GM15510 (cell line): ENCODE data around the gene ADGRG6.

Experiments
- POLR2A ChIP-seq: IDR thresholded peaks from 3 replicates; pipeline ENCODE4 v1.6.1; 2011; ENCODE audit warnings: borderline replicate concordance; ENCODE audit not compliant: insufficient read length; ENCODE audit errors: extremely low read depth

Gene ADGRG6

DNA sequence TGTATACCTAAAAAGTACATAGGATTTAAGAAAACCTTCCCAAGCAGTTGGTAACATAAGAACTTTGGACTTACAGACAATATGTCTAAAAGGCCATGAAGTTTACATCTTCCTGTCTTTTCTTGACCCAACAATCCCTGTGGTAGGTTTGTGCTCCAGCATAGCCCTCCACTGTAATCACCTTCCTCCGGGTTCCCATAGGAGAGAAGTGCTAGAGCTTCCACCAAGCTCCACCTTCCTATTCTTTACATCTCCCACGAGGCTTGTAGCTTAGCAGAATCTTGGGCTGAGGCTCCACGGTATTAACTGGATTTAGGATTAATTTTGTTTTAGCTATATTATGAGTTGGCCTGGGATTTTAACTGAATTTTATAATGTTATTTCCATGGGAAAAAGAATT is 23.3 kb downstream of the ADGRG6 start:
- no peak for TF ChIP-seq POLR2A

DNA sequence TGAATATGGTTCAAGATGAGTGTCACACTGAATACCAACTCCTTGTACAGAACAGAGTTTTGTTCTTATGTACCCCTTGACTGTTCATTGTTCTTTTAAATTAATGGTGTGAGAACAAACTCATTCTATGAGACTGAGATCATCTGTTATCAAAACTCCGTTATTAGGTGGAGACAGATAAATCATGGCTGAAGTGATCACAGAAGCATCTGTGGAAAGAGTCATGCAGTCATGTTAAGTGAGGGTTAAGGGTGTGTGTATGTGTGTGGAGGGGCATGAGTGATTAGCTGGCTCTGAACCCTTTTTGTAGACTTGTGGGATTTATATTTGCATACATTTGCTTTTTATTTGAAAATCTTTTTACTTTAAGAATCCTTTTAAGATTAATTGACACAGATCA is 24.7 kb downstream of the ADGRG6 start:
- TF ChIP-seq POLR2A: no peak

DNA sequence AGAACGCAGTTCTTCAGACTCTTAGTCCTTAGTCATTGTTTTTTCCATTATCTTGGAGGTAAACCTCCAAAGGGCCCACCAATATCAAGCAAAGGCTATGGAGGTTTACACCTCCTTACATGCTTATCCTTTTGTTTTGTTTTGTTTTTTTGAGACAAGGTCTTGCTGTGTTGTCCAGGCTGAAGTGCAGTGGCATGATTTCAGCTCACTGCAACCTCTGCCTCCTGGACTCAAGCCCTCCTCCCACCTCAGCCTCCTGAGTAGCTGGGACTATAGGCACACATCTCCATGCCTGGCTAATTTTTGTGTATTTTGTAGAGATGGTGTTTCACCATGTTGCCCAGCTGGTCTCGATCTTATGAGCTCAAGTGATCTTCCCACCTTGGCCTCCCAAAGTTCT is 26.3 kb downstream of the ADGRG6 start:
- TF ChIP-seq POLR2A: no peak

DNA sequence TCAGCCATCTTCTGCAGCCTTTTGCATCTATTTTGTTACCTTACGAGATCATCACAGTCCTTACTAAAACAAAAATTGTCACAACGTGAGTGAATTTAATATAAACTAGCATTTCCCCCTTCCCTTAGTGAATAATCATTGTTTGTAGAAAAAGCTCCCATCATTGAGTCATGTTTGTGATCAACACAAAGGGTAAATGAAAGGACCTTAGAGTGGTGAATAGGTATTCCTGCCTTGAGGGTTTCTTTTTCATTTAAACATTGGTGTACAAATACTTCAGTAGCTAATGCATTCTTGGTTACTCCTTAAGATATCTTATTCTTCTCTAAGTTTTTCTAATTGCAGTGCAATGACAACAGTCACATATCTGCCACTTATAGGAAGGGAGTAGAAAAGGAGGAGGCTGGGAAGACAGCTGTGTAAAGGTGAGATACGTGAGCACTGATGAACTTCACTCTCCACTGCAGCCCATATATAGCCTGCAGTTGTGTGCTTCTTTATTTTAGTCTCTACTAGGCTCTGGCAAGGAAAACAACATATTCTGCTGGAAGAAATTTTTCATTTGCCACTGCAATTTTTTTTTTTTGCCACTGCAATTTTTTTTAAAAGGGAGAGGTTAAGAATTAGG is 27.8 kb downstream of the ADGRG6 start:
- TF ChIP-seq POLR2A: no peak

DNA sequence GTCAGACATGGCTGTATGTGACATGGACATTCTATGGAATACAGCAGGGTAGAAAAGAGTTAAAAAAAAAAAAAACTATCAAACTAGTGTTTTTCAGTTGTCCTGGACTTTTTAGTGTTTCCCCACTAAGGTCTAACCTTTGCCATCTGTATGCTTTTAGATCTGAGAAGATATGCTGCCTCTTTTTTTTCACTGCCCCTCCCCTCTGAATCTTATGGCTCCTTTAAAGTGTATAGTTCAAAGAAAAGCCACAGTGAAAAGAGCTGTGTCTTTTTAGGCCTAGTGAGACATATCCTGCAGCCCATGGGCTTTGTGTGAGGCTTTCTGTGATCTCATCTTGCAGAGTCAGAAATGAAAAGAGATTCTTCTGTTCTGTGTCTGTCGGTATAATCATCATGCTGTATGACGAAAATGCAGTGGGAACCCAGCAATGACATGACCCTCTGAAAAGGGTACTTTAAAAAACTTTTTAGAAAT is 29.3 kb downstream of the ADGRG6 start:
- no peak for TF ChIP-seq POLR2A

DNA sequence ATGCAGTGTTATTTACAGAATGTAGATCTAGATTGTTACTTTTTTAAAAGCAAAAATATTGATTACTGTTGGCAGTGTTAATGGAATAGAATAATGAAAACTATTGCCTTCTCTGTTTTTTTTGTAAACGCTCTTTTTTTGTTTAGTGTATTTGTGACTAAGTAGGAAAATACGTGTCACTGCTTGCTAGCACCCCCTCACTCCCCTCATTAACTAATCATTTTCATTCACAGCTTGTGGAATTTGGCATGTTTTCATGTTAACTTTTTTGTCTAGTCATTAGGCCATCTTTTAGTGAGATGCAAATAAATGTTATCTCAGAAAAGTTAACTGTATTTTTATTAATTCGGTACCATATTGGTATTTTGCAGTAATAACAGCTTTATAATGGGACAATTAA is 29.8 kb downstream of the ADGRG6 start:
- no peak for TF ChIP-seq POLR2A

DNA sequence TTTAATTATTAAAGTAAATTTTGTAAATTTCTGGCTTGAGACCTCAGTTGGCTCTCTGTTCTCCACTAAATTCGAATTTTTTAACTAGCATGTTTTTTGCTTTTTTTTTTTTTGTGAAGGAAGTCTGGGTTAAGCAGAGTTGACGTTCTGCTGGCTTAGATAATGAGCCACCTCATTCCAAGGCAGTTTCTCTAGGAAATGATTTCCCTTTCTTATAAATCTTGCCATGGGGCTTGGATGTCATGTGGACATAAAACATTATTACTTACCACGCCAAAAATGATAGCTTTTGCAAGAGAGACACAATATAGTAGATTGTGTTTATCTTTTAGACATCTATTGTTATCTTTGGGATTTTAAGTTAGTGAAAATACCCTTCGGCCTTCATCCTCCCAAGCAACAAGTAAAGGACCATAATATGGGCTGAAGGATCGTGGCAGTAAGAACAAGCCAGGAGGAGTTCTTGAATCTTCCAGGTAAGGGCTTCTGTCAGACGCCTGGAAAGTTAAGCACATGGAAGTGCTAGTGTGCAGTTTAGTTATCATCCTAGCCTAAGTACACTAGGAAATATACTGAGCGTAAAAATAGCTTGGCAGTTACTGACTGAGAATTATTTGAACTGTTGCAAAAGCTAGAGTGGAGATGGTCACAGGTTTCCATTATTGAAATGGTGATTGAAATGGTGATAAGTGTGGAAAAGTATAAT is 30.7 kb downstream of the ADGRG6 start:
- no peak for TF ChIP-seq POLR2A

DNA sequence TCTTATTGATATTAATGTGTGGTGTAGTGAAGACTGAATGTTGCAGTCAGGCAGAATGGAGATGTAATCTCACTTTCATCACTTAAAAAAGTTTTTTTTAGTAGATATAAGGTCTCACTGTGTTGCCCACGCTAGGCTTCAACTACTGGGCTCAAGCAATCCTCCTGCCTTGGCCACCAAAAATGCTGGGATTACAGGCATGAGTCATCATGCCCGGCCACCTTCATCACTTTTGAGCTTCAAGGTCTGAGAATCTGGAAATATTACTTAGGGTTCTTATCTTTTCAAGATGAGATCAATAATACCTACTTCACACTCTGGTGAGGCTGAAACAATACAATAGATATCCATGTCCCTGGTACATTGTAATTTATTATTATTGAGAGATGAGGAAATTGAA is 31.6 kb downstream of the ADGRG6 start:
- TF ChIP-seq POLR2A: no peak

DNA sequence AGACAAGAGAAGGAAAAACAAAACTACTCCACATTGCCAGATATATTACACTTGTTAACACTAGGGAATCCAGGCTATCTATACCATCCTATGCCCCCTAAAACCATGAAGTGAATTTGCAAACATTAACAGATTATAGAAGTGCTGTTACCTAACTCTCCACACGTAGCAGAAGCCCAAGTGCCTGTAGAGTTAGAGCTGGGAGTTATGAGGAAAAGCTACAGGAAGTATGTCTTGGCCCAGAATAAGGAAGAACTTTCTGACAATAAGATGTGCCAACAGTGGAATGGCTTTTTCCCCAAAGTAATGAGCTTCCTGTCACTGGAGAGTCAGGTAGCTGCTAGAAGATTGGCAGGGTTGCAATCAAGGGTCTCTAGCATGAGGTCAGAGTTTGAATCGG is 32.5 kb downstream of the ADGRG6 start:
- no peak for TF ChIP-seq POLR2A

DNA sequence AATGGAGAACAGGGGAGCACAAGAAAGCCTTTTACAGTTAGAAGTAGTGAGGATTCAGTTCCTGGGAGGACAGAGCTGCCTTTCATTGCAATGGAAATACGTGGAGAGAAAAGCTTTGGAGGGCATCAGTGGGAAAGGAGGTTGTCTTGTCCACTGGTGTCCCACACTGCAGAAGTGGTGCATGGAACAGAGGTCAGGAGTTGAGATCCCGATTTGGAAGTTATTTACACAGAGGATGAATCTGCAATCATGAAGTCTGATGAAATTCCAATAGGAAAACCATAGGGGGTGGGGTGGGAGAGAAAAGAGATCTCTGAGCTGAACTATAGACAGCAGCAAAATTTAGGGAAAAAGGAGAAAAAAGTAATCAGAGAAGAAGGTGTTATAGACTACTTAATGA is 33.6 kb downstream of the ADGRG6 start:
- TF ChIP-seq POLR2A: no peak

DNA sequence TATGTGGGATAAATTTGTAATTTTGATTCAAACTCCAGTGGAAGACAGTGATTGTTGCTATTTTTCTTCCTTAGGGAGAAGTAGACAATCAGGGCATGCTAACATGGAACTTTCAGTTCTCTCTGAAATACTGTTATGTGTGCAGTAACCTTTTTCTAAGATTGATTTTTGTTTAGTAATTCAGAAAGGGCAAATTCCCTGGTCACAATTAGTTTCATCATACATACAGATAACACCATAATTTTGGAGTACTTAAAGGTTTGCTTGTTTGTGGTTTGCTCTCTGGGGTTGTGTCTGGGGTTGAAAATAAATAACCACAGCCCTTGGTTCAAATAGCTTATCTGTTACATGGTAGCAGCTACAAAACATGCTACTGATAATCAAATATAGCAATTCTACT is 34.4 kb downstream of the ADGRG6 start:
- no peak for TF ChIP-seq POLR2A

DNA sequence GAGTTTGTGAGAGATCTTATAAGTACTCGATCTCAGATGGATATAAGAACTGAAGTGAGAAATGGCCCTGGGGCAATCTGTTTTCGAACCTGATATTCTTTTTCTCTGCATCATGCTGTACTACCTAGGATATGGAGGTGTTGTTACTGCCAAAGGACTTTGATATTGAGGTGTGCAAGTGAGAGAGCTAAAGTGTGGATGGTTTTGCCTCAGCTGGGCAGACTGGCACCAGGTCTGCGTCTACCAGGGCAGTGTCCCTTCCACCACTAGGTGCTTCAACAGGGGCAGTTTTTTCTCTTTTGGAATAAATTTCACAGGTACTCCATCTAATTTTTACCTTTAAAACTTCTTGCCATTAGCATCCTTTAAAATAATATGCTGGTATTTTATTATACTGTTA is 35.0 kb downstream of the ADGRG6 start:
- no peak for TF ChIP-seq POLR2A

DNA sequence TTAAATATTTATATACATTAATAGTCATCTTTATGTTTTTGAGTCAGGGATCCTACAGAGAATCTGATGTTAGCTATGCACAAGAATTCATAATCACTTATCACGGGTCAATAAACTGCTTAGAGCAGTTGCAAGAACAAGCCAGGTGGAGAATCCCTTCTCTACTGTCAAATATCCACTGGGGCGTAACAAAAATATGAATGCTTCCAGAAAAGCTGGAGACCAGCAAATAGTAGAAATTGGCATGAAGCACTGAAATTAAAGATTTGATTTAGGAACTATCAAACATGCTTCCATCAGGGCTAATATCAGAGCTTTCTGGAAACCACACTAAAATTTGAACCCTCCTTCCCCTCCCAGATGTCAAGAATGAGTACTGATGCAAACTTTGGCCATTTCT is 37.3 kb downstream of the ADGRG6 start:
- TF ChIP-seq POLR2A: no peak

DNA sequence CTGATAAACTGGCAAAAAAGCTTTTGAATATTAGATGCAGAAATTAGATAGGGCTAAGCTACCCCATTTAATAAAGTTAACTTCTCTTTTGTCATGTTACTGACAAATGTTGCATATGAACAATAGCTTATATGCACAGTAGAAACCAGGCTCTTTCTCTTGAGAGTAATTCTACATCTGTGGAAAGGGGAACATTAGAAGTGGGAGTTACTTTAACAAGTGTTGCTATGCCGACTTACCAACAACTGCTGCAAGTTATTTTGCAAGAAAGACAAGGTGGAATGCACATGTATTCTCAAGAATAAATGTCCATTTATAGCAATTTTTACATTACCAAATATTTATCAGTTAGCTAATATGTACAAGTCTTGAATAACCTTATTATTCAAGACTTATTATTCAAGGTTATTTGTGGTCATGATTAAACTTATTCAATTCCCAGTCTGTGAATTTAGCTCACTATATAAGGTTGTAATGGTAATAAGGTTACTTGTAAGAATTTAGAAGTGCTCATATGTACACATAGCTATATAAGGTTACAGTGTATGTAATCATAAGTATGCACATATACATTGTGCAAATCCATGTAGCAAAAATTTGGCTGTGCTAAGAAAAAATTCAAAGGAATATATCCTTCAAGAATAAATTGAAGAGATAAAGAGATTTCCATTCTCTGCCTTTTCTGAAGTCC is 38.3 kb downstream of the ADGRG6 start:
- no peak for TF ChIP-seq POLR2A

DNA sequence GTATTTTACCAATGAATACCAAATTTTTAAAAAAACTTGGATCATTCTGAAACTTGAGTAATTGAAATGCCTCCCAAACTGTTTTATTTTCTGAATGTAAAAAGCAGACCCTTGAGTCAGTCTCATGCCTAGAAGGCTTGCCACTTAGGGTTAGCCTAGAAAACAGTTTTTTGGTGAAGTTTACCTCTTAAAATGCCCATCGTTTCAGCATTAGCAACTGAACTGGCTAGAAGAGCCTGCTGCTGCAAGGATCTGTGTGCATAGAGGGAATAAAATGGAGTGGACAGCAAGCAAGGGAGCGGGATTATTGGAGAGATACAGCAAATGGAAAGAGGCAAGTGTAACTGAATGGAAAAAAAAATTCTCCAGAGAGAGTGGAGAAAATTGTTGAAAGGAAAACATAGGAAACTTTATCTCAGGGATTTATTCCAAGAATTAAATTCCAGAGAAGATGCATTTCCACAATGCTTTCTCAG is 40.1 kb downstream of the ADGRG6 start:
- TF ChIP-seq POLR2A: no peak

DNA sequence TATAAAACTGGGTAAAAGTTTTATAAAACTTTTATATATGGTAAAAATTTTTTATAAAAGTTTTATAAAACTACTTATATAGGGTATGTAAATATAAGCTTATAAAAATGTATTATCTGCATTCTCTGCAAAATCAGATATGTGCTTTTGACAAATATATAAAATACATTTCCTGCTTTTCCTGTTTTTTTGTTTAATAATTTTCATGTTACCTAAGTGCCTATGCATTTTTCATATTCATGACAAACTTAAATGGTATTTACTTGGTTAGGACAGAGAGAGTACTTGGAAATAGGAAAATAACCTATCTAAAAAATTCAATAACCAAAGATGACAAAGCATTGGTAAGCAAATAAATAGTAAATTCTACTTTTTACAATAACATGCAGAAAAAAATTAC is 41.2 kb downstream of the ADGRG6 start:
- no peak for TF ChIP-seq POLR2A
